Ascending aorta (tissue), 2 donors: ENCODE results near the gene OPTC. TPM values are rescaled to one million over a fixed set of nuclear protein-coding genes. Genes with fewer than 3 reads are reported as not detected.
A peak's percentile ranks its signal among the peaks of the same experiment; 100 is the strongest.
"Not testable (repeated sequence)": the region's sequence is repeated elsewhere in the genome, so short reads cannot be mapped to it uniquely, and the experiment has no call there.

Experiments
- DNase-seq, 2 donors: peaks; one replicate each; pipeline ENCODE4 v3.0.0-alpha.2; 2019; ENCODE audit warnings: low spot score in 2 of 2
- H3K27ac ChIP-seq, 2 donors: fragments of 200-600 bp; sonication (generic); one replicate each; pipeline ENCODE4 v1.5.1; 2016 to 2017; ENCODE audit warnings: mild to moderate bottlenecking in 1 of 2
- H3K27me3 ChIP-seq: fragments of 200-600 bp; sonication (generic); one replicate; pipeline ENCODE4 v1.5.1; 2017
- H3K36me3 ChIP-seq, 2 donors: fragments of 200-600 bp; sonication (generic); one replicate each; pipeline ENCODE4 v1.5.1; 2016
- H3K4me1 ChIP-seq, 2 donors: fragments of 200-600 bp; sonication (generic); one replicate each; pipeline ENCODE4 v1.5.1; 2016 to 2017; ENCODE audit warnings: mild to moderate bottlenecking in 1 of 2
- H3K4me3 ChIP-seq, 2 donors: fragments of 200-600 bp; sonication (generic); one replicate each; pipeline ENCODE4 v1.5.1; 2016 to 2017; ENCODE audit warnings: mild to moderate bottlenecking in 1 of 2
- H3K9me3 ChIP-seq, 2 donors: fragments of 200-600 bp; sonication (generic); one replicate each; pipeline ENCODE4 v1.5.1; 2016
- CTCF ChIP-seq, 3 experiments: fragments of 200-600 bp in 2 of 3; fragments of 450-650 bp in 1 of 3; sonication (generic) in 2 of 3; IDR thresholded peaks; one replicate each; pipeline ENCODE4 v1.5.1; 2016 to 2019; ENCODE audit warnings: antibody characterized with exemption in 3 of 3, mild to moderate bottlenecking in 1 of 3, moderate library complexity in 1 of 3
- intact Hi-C: fragments of 100-400 bp; cut with DNase I; formaldehyde crosslinking; loops from one replicate; pipeline ENCODE4 v1.15.1; 2023
- total RNA-seq: library from RNA; depleted of rRNA; stranded (reverse); fragments of >200 nt; gene quantifications from one replicate; pipeline ENCODE4 v1.1.0, GENCODE V29; 2016

The OPTC gene
- total RNA-seq, 1 donor from 2014 or later = not detected

DNA sequence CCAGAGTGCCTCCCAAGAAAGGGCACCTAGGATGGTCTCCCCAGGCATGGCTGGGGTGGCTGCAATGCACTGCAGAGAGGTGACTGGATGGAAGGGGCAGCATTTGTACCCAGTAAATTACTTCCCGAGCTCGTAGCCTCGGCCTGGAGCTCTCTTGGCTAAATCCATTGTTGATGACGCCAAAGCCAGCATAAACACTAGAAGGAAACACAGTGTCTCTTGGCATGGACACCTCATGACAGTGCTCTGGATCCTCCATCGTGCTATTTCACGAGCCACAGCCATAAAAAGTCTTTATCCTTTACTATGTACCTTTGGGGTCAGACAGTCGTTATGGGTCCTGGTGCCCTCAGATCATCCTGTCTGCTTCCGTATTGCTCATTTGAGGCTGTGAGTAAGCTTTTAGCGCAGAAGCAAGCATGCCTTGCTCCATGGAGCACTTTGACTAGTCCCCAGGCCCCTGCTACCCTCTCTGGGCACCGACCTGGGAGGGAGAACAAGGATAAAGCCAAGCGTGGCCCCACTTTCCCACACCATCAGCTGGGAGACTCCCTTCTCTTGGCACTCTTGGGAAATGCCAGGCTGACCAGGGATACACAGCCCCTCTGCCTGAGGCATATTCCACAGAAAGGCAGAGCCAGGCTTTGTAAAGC is 28.7 kb upstream of the OPTC start:
- Histone ChIP-seq H3K27ac (peak overlapping the region; percentile 90 to 91), H3K9me3 (no peaks in the 10 kb centered on the region), H3K36me3 (no peaks in the 10 kb centered on the region), H3K4me3 (no peak overlapping the region), H3K27me3 (no peaks in the 10 kb centered on the region), H3K4me1 (peaks cover 43 to 69% of the 10 kb centered on the region in 2 donors)
- intact Hi-C loops = loop anchor here (5.0 kb wide), 2 partner anchors 92 to 173 kb away; no protein-coding TSS in a partner anchor
- TF ChIP-seq CTCF (IDR thresholded peaks at IDR 0.05) = no peak
- peak in 1 of 2 donors; percentile 70 for DNase-seq

DNA sequence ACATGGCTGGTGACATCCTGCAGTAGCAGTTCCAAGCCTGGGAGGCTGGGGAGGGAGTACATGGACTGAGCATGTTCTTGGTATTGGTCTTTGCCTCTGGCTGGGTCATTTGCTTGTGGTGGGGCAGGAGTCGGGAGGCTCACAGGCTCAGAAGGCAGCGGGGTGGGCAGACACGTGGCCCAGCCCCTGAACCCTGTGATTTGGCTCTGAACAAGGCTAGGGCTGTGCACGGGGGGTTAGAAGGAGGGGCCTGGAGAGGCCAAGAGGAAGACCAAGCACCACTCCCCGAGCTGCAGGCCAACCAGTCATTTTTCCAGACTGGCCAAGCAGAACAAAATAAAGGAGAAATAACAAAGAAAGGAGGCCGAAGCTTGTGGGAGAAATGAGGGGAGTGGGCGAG is 28.0 kb upstream of the OPTC start:
- Histone ChIP-seq H3K9me3 (no peaks in the 10 kb centered on the region), H3K4me1 (peaks cover 43 to 69% of the 10 kb centered on the region in 2 donors), H3K36me3 (no peaks in the 10 kb centered on the region), H3K27ac (peak overlapping the region; percentile 90 to 91), H3K27me3 (no peaks in the 10 kb centered on the region), H3K4me3 (no peak overlapping the region)
- peak; percentile 42 to 86 for DNase-seq
- TF ChIP-seq CTCF (IDR thresholded peaks at IDR 0.05) = no peak
- intact Hi-C loops = loop anchor here (5.0 kb wide), 2 partner anchors 91 to 174 kb away; no protein-coding TSS in a partner anchor

DNA sequence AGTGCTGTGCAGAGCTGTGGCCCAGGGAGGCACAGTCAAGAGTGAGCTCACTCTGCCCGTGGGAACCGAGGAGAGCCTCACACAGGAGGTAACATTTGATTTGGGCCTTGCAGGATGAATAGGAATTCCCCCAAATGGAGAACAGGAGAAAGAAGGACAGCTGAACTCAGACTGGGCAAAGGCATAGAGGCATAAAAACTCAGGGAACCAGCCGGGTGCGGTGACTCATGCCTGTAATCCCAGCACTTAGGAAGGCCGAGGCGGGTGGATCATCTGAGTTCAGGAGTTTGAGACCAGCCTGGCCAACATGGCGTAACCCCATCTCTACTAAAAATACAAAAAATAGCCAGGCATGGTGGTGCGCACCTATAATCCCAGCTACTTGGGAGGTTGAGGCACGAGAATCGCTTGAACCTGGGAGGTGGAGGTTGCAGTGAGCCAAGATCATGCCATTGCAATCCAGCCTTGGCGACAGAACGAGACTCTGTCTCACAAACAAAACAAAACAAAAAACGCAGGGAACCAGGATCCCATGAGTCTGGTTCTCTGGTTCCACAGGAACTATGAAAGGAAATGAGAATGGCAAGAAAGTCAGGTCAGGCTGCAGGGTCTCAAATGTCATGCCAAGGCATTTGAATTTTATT is 26.9 kb upstream of the OPTC start:
- H3K4me1 ChIP-seq = peaks cover 43 to 68% of the 10 kb centered on the region in 2 donors
- peak overlapping the region; percentile 90 to 91 for H3K27ac ChIP-seq
- not testable (repeated sequence) for H3K36me3 ChIP-seq, H3K9me3 ChIP-seq, H3K27me3 ChIP-seq, H3K4me3 ChIP-seq
- DNase-seq = peak in 1 of 2 donors; percentile 87
- intact Hi-C loops = loop anchor here (1.0 to 5.0 kb wide), 5 partner anchors 8 to 175 kb away; partner anchors contain the start of gene PRELP

DNA sequence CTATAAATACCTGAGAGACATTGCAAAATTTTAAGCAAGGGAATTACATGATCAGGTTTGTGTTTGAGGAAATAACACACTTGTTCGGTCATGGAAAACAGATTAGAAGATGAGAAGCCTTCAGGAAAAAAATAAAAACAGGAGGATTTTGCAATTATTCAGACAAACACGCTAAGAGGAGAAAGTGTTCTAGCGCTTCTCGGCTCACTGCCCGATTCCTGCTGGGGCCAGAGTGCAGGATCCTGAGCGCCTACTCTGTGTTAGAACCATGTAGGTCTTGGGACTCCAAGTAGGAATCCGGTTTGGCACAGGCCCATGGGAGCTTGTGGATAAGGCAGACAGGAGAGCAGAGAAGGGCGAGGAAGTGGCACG is 26.4 kb upstream of the OPTC start:
- no peak for TF ChIP-seq CTCF (IDR thresholded peaks at IDR 0.05)
- H3K4me3 ChIP-seq = no peak overlapping the region
- H3K9me3 ChIP-seq = no peaks in the 10 kb centered on the region
- peak overlapping the region; percentile 90 to 91 for H3K27ac ChIP-seq
- DNase-seq = peak; percentile 52 to 96
- H3K27me3 ChIP-seq = no peaks in the 10 kb centered on the region
- peaks cover 40 to 62% of the 10 kb centered on the region in 2 donors for H3K4me1 ChIP-seq
- H3K36me3 ChIP-seq = no peaks in the 10 kb centered on the region
- intact Hi-C loops = loop anchor here (1.0 to 5.0 kb wide), 5 partner anchors 8 to 175 kb away; partner anchors contain the start of gene PRELP

DNA sequence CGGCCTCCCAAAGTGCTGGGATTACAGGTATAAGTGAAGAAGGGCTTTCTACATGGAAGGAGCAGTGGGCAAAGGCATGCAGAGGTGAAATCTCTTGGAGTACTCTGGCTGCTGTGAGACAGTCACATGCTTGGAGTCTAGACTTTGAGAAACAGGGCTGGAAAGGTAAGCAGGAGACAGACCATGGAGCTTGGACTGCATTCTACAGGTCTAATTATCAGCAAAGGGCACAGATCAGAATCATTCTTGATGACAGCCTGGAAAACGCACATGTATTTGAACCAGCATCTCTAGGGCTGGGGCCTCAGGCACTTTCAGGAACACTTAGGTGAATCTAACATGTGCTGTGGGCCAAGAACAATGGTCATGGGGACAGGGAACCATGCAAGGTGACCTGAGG is 25.6 kb upstream of the OPTC start:
- no peaks in the 10 kb centered on the region for H3K27me3 ChIP-seq
- no peaks in the 10 kb centered on the region for H3K9me3 ChIP-seq
- no peaks in the 10 kb centered on the region for H3K36me3 ChIP-seq
- peak overlapping the region; percentile 90 to 91 for H3K27ac ChIP-seq
- peaks cover 35 to 56% of the 10 kb centered on the region in 2 donors for H3K4me1 ChIP-seq
- no peak for TF ChIP-seq CTCF (IDR thresholded peaks at IDR 0.05)
- no peak overlapping the region for H3K4me3 ChIP-seq
- DNase-seq = no peak
- intact Hi-C loops = loop anchor here (5.0 kb wide), 2 partner anchors 89 to 176 kb away; no protein-coding TSS in a partner anchor

DNA sequence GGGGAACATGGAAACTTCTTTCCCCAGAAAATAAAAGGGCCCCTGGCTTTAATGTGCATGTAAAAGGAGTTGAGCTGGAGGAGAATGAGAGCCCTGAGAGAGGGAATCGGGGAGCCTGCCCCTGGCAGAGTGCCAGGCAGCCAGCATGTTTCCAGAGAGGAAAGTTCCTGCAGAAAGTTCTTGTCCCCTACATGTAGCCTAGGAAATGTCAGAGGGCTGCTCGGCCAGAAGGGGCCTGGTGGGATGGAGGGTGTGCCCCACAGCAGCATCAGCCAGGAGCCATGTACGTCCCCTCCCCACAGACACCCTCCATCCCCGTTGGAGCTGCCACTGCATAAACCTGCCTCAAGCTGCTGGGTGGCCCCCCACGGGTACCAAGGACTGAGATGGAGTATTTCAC is 23.7 kb upstream of the OPTC start:
- peaks cover 20 to 48% of the 10 kb centered on the region in 2 donors for H3K4me1 ChIP-seq
- H3K9me3 ChIP-seq = no peaks in the 10 kb centered on the region
- H3K36me3 ChIP-seq = no peaks in the 10 kb centered on the region
- no peak overlapping the region for H3K27ac ChIP-seq
- intact Hi-C loops = no loop called here
- DNase-seq = no peak
- no peaks in the 10 kb centered on the region for H3K27me3 ChIP-seq
- no peak overlapping the region for H3K4me3 ChIP-seq
- no peak for TF ChIP-seq CTCF (IDR thresholded peaks at IDR 0.05)
